HepG2 (cell line): ENCODE results near the gene NOXO1. TPM values are rescaled to one million over a fixed set of nuclear protein-coding genes. Genes with fewer than 3 reads are reported as not detected.

Experiments
- ATF3 ChIP-seq: sonication (generic); formaldehyde crosslinking; IDR thresholded peaks from 2 replicates; pipeline ENCODE4 v1.4.0; 2020; ENCODE audit warnings: missing genetic modification reagents
- HIVEP1 ChIP-seq: sonication (generic); formaldehyde crosslinking; IDR thresholded peaks from 2 replicates; pipeline ENCODE4 v1.4.0; 2020; ENCODE audit warnings: mild to moderate bottlenecking, missing genetic modification reagents
- PCBP1 ChIP-seq: fragments of 200-400 bp; formaldehyde crosslinking; IDR thresholded peaks from 2 replicates; pipeline ENCODE4 v1.6.1; 2017; ENCODE audit warnings: mild to moderate bottlenecking, low read depth, low read length, borderline replicate concordance
- PRDM10 ChIP-seq: sonication (generic); formaldehyde crosslinking; IDR thresholded peaks from 2 replicates; pipeline ENCODE4 v1.4.0; 2020; ENCODE audit warnings: low read depth, missing genetic modification reagents
- THAP11 ChIP-seq: IDR thresholded peaks from 2 replicates; pipeline ENCODE4 v1.6.1; 2016; ENCODE audit warnings: missing biosample characterization, missing genetic modification reagents
- ZBED4 ChIP-seq: sonication (generic); formaldehyde crosslinking; IDR thresholded peaks from 2 replicates; pipeline ENCODE4 v1.4.0; 2020; ENCODE audit warnings: missing genetic modification reagents, borderline replicate concordance
- ZNF281 ChIP-seq: sonication (generic); formaldehyde crosslinking; IDR thresholded peaks from 2 replicates; pipeline ENCODE4 v1.4.0; 2020; ENCODE audit warnings: missing genetic modification reagents, borderline replicate concordance
- ZNF317 ChIP-seq: sonication (generic); formaldehyde crosslinking; IDR thresholded peaks from 2 replicates; pipeline ENCODE4 v1.5.0; 2020; ENCODE audit warnings: mild to moderate bottlenecking, missing genetic modification reagents
- ZNF605 ChIP-seq: sonication (generic); formaldehyde crosslinking; IDR thresholded peaks from 2 replicates; pipeline ENCODE4 v1.8.0; 2022; ENCODE audit warnings: mild to moderate bottlenecking, missing genetic modification reagents
- ZNF7 ChIP-seq: IDR thresholded peaks from 2 replicates; pipeline ENCODE4 v1.6.1; 2016; ENCODE audit warnings: missing biosample characterization, missing genetic modification reagents
- ZNF770 ChIP-seq: sonication (generic); formaldehyde crosslinking; IDR thresholded peaks from 2 replicates; pipeline ENCODE4 v1.5.0; 2020; ENCODE audit warnings: mild to moderate bottlenecking, missing genetic modification reagents
- ZNF777 ChIP-seq: sonication (generic); formaldehyde crosslinking; IDR thresholded peaks from 2 replicates; pipeline ENCODE4 v1.4.0; 2020; ENCODE audit warnings: missing genetic modification reagents
- ZNF891 ChIP-seq: sonication (generic); formaldehyde crosslinking; IDR thresholded peaks from 2 replicates; pipeline ENCODE4 v1.5.0; 2020; ENCODE audit warnings: mild to moderate bottlenecking, missing genetic modification reagents
- polyA plus RNA-seq, 8 experiments: library from polyadenylated mRNA; depleted of rRNA in 3 of 8; stranded (reverse) in 7 of 8; unstranded in 1 of 8; fragments of >200 nt; fragmentation: Illumina TruSeq in 4 of 8; extraction: Trizol in 4 of 8; gene quantifications; 2 replicates each; pipeline versions ENCODE4 v1.2.1 to v1.2.3, GENCODE V29; 2011 to 2016; ENCODE audit warnings: low read depth in 4 of 8, missing spikeins in 1 of 8, mixed read lengths in 1 of 8; ENCODE audit not compliant: insufficient read depth in 1 of 8
- total RNA-seq, 5 experiments: library from RNA; depleted of rRNA; stranded (reverse); fragments of >200 nt; fragmentation: Illumina TruSeq; extraction: Trizol; gene quantifications; 2 replicates each; pipeline ENCODE4 v1.2.3, GENCODE V29; 2016; ENCODE audit warnings: low read depth in 1 of 5

The NOXO1 gene
- total and polyA plus RNA-seq, 2 of the 13 experiments (the other 11 are each of a cell fraction or from before 2014, with no cell fraction given) = 0.69 to 1.4 TPM

- no peak for TF ChIP-seq ZNF605 (CRISPR knock-in tag)
- TF ChIP-seq ZNF891 (CRISPR knock-in tag) = peak; percentile 63; the same call in 1 of the 2 replicates
- TF ChIP-seq ZBED4 = 0 out of 2 replicates have a peak, but pooled peaks have one; percentile 49
- peak; percentile 45; the same call in 1 of the 2 replicates for TF ChIP-seq ATF3 (CRISPR knock-in tag)
- TF ChIP-seq ZNF281 (CRISPR knock-in tag) = peak; percentile 60; the same call in 1 of the 2 replicates
- 0 out of 2 replicates have a peak, but pooled peaks have one; percentile 25 for TF ChIP-seq ZNF317
- 0 out of 2 replicates have a peak, but pooled peaks have one; percentile 13 for TF ChIP-seq THAP11 (CRISPR knock-in tag)
- peak; percentile 60 for TF ChIP-seq ZNF770 (CRISPR knock-in tag)
- no peak; the same call in 1 of the 2 replicates for TF ChIP-seq ZNF777 (CRISPR knock-in tag)
- 0 out of 2 replicates have a peak, but pooled peaks have one; percentile 54 for TF ChIP-seq PCBP1
- no peak for TF ChIP-seq ZNF7 (CRISPR knock-in tag)
- TF ChIP-seq HIVEP1 (CRISPR knock-in tag) = 0 out of 2 replicates have a peak, but pooled peaks have one; percentile 43
- peak; percentile 90 for TF ChIP-seq PRDM10 (CRISPR knock-in tag)
These were observed 9.3 kb upstream of the NOXO1 start (continued) for GRCh38 chr16:1990351-1991134.
